ENCODE results near the gene EXD2. TPM values are rescaled to one million over a fixed set of nuclear protein-coding genes. Genes with fewer than 3 reads are reported as not detected.
"Not testable (repeated sequence)": the region's sequence is repeated elsewhere in the genome, so short reads cannot be mapped to it uniquely, and the experiment has no call there.

The EXD2 gene
- total RNA-seq, 1 donor from 2014 or later: 27.9 TPM

GRCh38 chr14:69204753-69205152 lies 13.5 kb downstream of the EXD2 start:
- Histone ChIP-seq H3K36me3 (ENCODE audit: control insufficient read depth, insufficient read depth, low read length) (no peaks in the 10 kb centered on the region), H3K4me3 (ENCODE audit: low read depth, low read length) (no peak overlapping the region), H3K27me3 (ENCODE audit: control insufficient read depth, insufficient read depth, low read length) (no peaks in the 10 kb centered on the region)
- no peak for DNase-seq (ENCODE audit: low read depth)
- TF ChIP-seq, protein P1, sequence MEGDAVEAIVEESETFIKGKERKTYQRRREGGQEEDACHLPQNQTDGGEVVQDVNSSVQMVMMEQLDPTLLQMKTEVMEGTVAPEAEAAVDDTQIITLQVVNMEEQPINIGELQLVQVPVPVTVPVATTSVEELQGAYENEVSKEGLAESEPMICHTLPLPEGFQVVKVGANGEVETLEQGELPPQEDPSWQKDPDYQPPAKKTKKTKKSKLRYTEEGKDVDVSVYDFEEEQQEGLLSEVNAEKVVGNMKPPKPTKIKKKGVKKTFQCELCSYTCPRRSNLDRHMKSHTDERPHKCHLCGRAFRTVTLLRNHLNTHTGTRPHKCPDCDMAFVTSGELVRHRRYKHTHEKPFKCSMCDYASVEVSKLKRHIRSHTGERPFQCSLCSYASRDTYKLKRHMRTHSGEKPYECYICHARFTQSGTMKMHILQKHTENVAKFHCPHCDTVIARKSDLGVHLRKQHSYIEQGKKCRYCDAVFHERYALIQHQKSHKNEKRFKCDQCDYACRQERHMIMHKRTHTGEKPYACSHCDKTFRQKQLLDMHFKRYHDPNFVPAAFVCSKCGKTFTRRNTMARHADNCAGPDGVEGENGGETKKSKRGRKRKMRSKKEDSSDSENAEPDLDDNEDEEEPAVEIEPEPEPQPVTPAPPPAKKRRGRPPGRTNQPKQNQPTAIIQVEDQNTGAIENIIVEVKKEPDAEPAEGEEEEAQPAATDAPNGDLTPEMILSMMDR (IDR thresholded peaks at IDR 0.05; ENCODE audit: insufficient read depth, low read length, poor library complexity, severe bottlenecking): no peak

DNA sequence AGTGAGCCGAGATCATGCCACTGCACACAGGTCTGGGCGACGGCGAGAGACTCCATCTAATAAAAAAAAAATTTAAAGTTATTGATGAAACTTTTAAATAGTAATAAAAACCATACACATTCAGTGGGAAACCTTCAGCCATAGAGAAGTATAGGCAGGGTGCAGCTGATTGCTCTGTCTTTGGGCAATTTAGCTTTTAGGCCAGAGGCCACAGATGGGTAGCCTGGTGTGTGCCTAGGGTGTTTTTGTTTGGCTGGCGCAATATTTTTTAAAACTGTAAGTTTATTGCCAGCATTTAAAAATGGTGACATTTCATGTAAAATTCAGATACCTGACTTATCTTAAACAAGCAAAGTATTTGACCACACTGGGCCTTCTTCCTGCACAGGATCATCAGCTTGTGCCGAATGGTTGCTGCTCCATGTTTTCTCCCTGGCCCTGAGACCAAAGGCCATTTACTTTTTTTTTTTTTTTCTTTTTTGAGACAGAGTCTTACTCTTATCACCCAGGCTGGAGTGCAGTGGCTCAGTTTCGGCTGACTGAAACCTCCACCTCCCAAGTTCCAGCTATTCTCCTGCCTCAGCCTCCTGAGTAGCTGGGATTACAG lies 16.2 kb downstream of the EXD2 start:
- TF ChIP-seq, protein P1 (IDR thresholded peaks at IDR 0.05; ENCODE audit: insufficient read depth, low read length, poor library complexity, severe bottlenecking): no peak

DNA sequence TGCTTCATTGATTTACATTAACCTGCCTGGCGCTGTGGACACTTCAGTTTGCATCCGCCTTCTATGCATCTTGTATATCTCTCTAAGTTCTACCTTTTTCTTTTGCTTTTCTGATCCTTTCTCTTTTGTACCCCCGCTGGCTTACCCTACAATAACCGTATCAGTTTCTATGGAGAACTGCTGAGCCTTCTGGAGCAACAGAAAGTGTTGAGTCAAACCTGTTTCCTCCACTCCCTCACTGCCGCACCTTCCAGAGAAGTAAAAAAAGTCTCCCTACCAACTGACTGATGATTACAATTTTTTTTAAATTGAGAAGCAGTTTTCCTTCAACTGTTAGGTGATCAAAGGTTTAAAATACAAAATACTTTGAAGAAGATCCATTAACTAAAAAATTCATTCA lies 17.4 kb downstream of the EXD2 start:
- TF ChIP-seq, protein P1 (IDR thresholded peaks at IDR 0.05; ENCODE audit: insufficient read depth, low read length, poor library complexity, severe bottlenecking): no peak
- Histone ChIP-seq H3K27me3 (ENCODE audit: control insufficient read depth, insufficient read depth, low read length) (no peaks in the 10 kb centered on the region), H3K4me3 (ENCODE audit: low read depth, low read length) (no peak overlapping the region), H3K36me3 (ENCODE audit: control insufficient read depth, insufficient read depth, low read length) (no peaks in the 10 kb centered on the region)
- DNase-seq (ENCODE audit: low read depth): no peak

More for the DNA sequence above, 16.2 kb downstream of the EXD2 start:
- H3K27me3 ChIP-seq (ENCODE audit: control insufficient read depth, insufficient read depth, low read length): no peaks in the 10 kb centered on the region
- no peaks in the 10 kb centered on the region for H3K36me3 ChIP-seq (ENCODE audit: control insufficient read depth, insufficient read depth, low read length)
- H3K4me3 ChIP-seq (ENCODE audit: low read depth, low read length): no peak overlapping the region
- DNase-seq (ENCODE audit: low read depth): no peak

GRCh38 chr14:69214393-69214792 lies 23.1 kb downstream of the EXD2 start:
- no peaks in the 10 kb centered on the region for H3K36me3 ChIP-seq (ENCODE audit: control insufficient read depth, insufficient read depth, low read length)
- H3K27me3 ChIP-seq (ENCODE audit: control insufficient read depth, insufficient read depth, low read length): no peaks in the 10 kb centered on the region
- TF ChIP-seq, protein P1 (IDR thresholded peaks at IDR 0.05; ENCODE audit: insufficient read depth, low read length, poor library complexity, severe bottlenecking): no peak
- no peak overlapping the region for H3K4me3 ChIP-seq (ENCODE audit: low read depth, low read length)
- DNase-seq (ENCODE audit: low read depth): no peak

- H3K36me3 ChIP-seq (ENCODE audit: control insufficient read depth, insufficient read depth, low read length); H3K4me3 ChIP-seq (ENCODE audit: low read depth, low read length); DNase-seq (ENCODE audit: low read depth); H3K27me3 ChIP-seq (ENCODE audit: control insufficient read depth, insufficient read depth, low read length): not testable (repeated sequence)
Measured at GRCh38 chr14:69217663-69218062, 26.4 kb downstream of the EXD2 start.

DNA sequence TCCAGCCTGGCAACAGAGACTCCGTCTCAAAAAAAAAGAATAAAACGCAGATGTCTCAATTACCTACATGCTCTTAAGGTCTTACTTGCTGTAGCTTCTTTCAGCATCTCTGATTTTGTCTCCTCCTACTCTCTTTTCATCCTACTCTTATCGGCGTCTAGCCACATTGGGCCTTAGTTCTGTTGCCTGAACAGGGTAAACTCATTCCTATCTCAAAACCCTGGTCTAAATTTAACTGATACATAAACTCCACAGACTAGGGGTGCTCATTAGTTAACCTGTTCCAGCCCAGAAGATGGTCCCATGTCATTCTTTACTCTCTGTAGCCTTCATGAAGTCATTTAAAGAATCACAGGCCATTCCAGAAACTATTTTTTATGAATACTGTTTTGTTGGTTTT lies 33.6 kb downstream of the EXD2 start:
- no peak for DNase-seq (ENCODE audit: low read depth)
- Histone ChIP-seq H3K4me3 (ENCODE audit: low read depth, low read length) (no peak overlapping the region), H3K27me3 (ENCODE audit: control insufficient read depth, insufficient read depth, low read length) (no peaks in the 10 kb centered on the region), H3K36me3 (ENCODE audit: control insufficient read depth, insufficient read depth, low read length) (no peaks in the 10 kb centered on the region)
- TF ChIP-seq, protein P1 (IDR thresholded peaks at IDR 0.05; ENCODE audit: insufficient read depth, low read length, poor library complexity, severe bottlenecking): no peak

Measured in kidney epithelial cell (primary cell).